Measurements from ENCODE around the gene MLH1.

DNA sequence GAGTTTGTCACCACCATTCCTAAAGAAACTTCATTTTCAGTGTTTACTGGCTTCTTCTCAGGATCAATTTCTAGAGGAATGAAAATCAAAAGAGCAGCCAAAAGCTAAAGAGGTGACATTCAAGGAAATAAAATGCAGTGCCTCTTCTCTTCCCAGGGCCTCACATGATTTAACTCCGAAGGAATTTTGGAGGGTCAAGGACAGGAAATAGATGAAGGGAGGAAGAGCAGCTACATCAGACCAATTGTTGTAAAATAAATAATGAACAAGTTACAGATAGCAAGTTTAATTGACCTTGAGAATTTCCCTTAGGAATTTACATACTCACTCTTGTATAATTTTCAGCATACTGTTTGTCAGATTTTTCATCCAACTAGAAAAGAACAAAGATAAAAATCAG is 103.0 kb downstream of the MLH1 start:
- TF ChIP-seq SIN3A (IDR thresholded peaks at IDR 0.05; ENCODE audit: borderline replicate concordance, insufficient read depth, low read length) (no peak), POLR2AphosphoS5 (IDR thresholded peaks at IDR 0.05; ENCODE audit: low read depth, low read length) (no peak), TAF1 (IDR thresholded peaks at IDR 0.05; ENCODE audit: borderline replicate concordance, insufficient read depth, low read length) (no peak), FOXP2 (optimal IDR thresholded peaks at IDR 0.05; ENCODE audit: borderline replicate concordance, extremely low read depth, extremely low read length, insufficient read depth) (no peak)
- TF ChIP-seq, protein P1, sequence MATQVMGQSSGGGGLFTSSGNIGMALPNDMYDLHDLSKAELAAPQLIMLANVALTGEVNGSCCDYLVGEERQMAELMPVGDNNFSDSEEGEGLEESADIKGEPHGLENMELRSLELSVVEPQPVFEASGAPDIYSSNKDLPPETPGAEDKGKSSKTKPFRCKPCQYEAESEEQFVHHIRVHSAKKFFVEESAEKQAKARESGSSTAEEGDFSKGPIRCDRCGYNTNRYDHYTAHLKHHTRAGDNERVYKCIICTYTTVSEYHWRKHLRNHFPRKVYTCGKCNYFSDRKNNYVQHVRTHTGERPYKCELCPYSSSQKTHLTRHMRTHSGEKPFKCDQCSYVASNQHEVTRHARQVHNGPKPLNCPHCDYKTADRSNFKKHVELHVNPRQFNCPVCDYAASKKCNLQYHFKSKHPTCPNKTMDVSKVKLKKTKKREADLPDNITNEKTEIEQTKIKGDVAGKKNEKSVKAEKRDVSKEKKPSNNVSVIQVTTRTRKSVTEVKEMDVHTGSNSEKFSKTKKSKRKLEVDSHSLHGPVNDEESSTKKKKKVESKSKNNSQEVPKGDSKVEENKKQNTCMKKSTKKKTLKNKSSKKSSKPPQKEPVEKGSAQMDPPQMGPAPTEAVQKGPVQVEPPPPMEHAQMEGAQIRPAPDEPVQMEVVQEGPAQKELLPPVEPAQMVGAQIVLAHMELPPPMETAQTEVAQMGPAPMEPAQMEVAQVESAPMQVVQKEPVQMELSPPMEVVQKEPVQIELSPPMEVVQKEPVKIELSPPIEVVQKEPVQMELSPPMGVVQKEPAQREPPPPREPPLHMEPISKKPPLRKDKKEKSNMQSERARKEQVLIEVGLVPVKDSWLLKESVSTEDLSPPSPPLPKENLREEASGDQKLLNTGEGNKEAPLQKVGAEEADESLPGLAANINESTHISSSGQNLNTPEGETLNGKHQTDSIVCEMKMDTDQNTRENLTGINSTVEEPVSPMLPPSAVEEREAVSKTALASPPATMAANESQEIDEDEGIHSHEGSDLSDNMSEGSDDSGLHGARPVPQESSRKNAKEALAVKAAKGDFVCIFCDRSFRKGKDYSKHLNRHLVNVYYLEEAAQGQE (IDR thresholded peaks at IDR 0.05; ENCODE audit: insufficient read depth in 1 of 2, low read depth in 2 of 2, low read length in 2 of 2) = no peak
